SJCRH30 (cell line): ENCODE data around the gene SCYL2. TPM values are rescaled to one million over a fixed set of nuclear protein-coding genes. Genes with fewer than 3 reads are reported as not detected.
A peak's percentile ranks its signal among the peaks of the same experiment; 100 is the strongest.
"Not testable (repeated sequence)": the region's sequence is repeated elsewhere in the genome, so short reads cannot be mapped to it uniquely, and the experiment has no call there.

ENCODE experiments used
- DNase-seq, 2 experiments: peaks; one replicate each; pipeline ENCODE4 v3.0.0-alpha.2; 2015 to 2020
- H3K27ac ChIP-seq: fragments of 250-450 bp; sonication (Bioruptor Pico); 2 replicates; pipeline ENCODE4 v1.5.1; 2020; ENCODE audit warnings: mild to moderate bottlenecking, moderate library complexity
- H3K27me3 ChIP-seq: fragments of 250-450 bp; sonication (Bioruptor Pico); 2 replicates; pipeline ENCODE4 v1.5.1; 2020; ENCODE audit warnings: mild to moderate bottlenecking, moderate library complexity
- H3K36me3 ChIP-seq: fragments of 250-450 bp; sonication (Bioruptor Pico); 2 replicates; pipeline ENCODE4 v1.5.1; 2020; ENCODE audit warnings: mild to moderate bottlenecking, moderate library complexity
- H3K4me1 ChIP-seq: fragments of 250-450 bp; sonication (Bioruptor Pico); 2 replicates; pipeline ENCODE4 v1.5.1; 2020; ENCODE audit warnings: mild to moderate bottlenecking, moderate library complexity
- H3K4me3 ChIP-seq: fragments of 250-450 bp; sonication (Bioruptor Pico); 2 replicates; pipeline ENCODE4 v1.5.1; 2020; ENCODE audit warnings: mild to moderate bottlenecking, moderate library complexity
- H3K9me3 ChIP-seq: fragments of 250-450 bp; sonication (Bioruptor Pico); replicated peaks from 2 replicates; pipeline ENCODE4 v1.5.1; 2020; ENCODE audit warnings: mild to moderate bottlenecking, moderate library complexity
- total RNA-seq: library from RNA; depleted of rRNA; stranded (reverse); fragments of >200 nt; shearing (Covaris generic); gene quantifications from 2 replicates; pipeline ENCODE4 v1.2.3, GENCODE V29; 2014

SCYL2 gene
- total RNA-seq, 1 experiment from 2014 or later, result 49.0 TPM

GRCh38 chr12:100247765-100248164 is 19.2 kb upstream of the SCYL2 start:
- DNase-seq, result no peak
- H3K4me1 ChIP-seq, result no peaks in the 10 kb centered on the region
- H3K27me3 ChIP-seq, result no peaks in the 10 kb centered on the region
- no peaks in the 10 kb centered on the region for H3K36me3 ChIP-seq
- H3K4me3 ChIP-seq, result no peak overlapping the region
- no peaks in the 10 kb centered on the region for H3K9me3 ChIP-seq
- no peak overlapping the region for H3K27ac ChIP-seq

- H3K4me3 ChIP-seq, result no peak overlapping the region
Measured at GRCh38 chr12:100248886-100249285, 18.1 kb upstream of the SCYL2 start.

GRCh38 chr12:100249941-100250340 is 17.0 kb upstream of the SCYL2 start:
- no peaks in the 10 kb centered on the region for H3K9me3 ChIP-seq
- H3K27ac ChIP-seq, result no peak overlapping the region
- H3K27me3 ChIP-seq, result no peaks in the 10 kb centered on the region
- no peaks in the 10 kb centered on the region for H3K36me3 ChIP-seq
- H3K4me1 ChIP-seq, result no peaks in the 10 kb centered on the region
- H3K4me3 ChIP-seq, result no peak overlapping the region
- DNase-seq, result no peak

More at GRCh38 chr12:100248886-100249285, 18.1 kb upstream of the SCYL2 start:
- no peaks in the 10 kb centered on the region for H3K9me3 ChIP-seq
- H3K27ac ChIP-seq, result no peak overlapping the region
- H3K36me3 ChIP-seq, result no peaks in the 10 kb centered on the region
- no peak for DNase-seq
- H3K27me3 ChIP-seq, result no peaks in the 10 kb centered on the region
- no peaks in the 10 kb centered on the region for H3K4me1 ChIP-seq

GRCh38 chr12:100251917-100252316 is 15.1 kb upstream of the SCYL2 start:
- Histone ChIP-seq H3K4me1 (no peaks in the 10 kb centered on the region), H3K27ac (no peak overlapping the region), H3K27me3 (no peaks in the 10 kb centered on the region), H3K4me3 (no peak overlapping the region), H3K36me3 (no peaks in the 10 kb centered on the region), H3K9me3 (no peaks in the 10 kb centered on the region)
- no peak for DNase-seq

- Histone ChIP-seq H3K9me3 (no peaks in the 10 kb centered on the region), H3K27ac (no peak overlapping the region), H3K36me3 (no peaks in the 10 kb centered on the region), H3K4me3 (no peak overlapping the region), H3K27me3 (no peaks in the 10 kb centered on the region), H3K4me1 (no peaks in the 10 kb centered on the region)
- no peak for DNase-seq
Measured at GRCh38 chr12:100253437-100253836, 13.5 kb upstream of the SCYL2 start.

- H3K4me1 ChIP-seq, result no peaks in the 10 kb centered on the region
- H3K27me3 ChIP-seq, result no peaks in the 10 kb centered on the region
- H3K36me3 ChIP-seq, result no peaks in the 10 kb centered on the region
- H3K27ac ChIP-seq, result no peak overlapping the region
- no peaks in the 10 kb centered on the region for H3K9me3 ChIP-seq
- no peak overlapping the region for H3K4me3 ChIP-seq
- no peak for DNase-seq
Measured at GRCh38 chr12:100254876-100255275, 12.1 kb upstream of the SCYL2 start.

- Histone ChIP-seq H3K4me1 (no peaks in the 10 kb centered on the region), H3K27me3 (no peaks in the 10 kb centered on the region), H3K36me3 (no peaks in the 10 kb centered on the region)
Measured at GRCh38 chr12:100258127-100258526, 8.8 kb upstream of the SCYL2 start.

GRCh38 chr12:100263131-100263530 is 3.8 kb upstream of the SCYL2 start:
- Histone ChIP-seq H3K9me3 (no peaks in the 10 kb centered on the region), H3K4me3 (no peak overlapping the region), H3K27me3 (no peaks in the 10 kb centered on the region), H3K27ac (no peak overlapping the region), H3K4me1 (no peaks in the 10 kb centered on the region), H3K36me3 (no peaks in the 10 kb centered on the region)
- DNase-seq, result no peak

More at GRCh38 chr12:100258127-100258526, 8.8 kb upstream of the SCYL2 start:
- Histone ChIP-seq H3K27ac (no peak overlapping the region), H3K9me3 (no peaks in the 10 kb centered on the region), H3K4me3 (no peak overlapping the region)
- DNase-seq, result no peak

GRCh38 chr12:100265107-100265506 is 1.9 kb upstream of the SCYL2 start:
- not testable (repeated sequence) for H3K27me3 ChIP-seq, H3K4me1 ChIP-seq, H3K27ac ChIP-seq, H3K36me3 ChIP-seq, DNase-seq, H3K9me3 ChIP-seq, H3K4me3 ChIP-seq

GRCh38 chr12:100265732-100266584 is 1.0 kb upstream of the SCYL2 start:
- no peak for DNase-seq
- peak overlapping the region; percentile 62 for H3K27ac ChIP-seq

GRCh38 chr12:100266585-100266834 is 467 bp upstream of the SCYL2 start:
- Histone ChIP-seq H3K4me3 (peak overlapping the region; percentile 77), H3K27ac (peak overlapping the region; percentile 62), H3K4me1 (no peaks in the 10 kb centered on the region; the same call in 1 of the 2 replicates), H3K36me3 (no peaks in the 10 kb centered on the region), H3K27me3 (no peaks in the 10 kb centered on the region), H3K9me3 (no peaks in the 10 kb centered on the region)
- no peak for DNase-seq

More at GRCh38 chr12:100265732-100266584, 1.0 kb upstream of the SCYL2 start:
- Histone ChIP-seq H3K27me3 (no peaks in the 10 kb centered on the region), H3K36me3 (no peaks in the 10 kb centered on the region), H3K4me1 (no peaks in the 10 kb centered on the region; the same call in 1 of the 2 replicates), H3K4me3 (peak overlapping the region; percentile 77), H3K9me3 (no peaks in the 10 kb centered on the region)

GRCh38 chr12:100267603-100268281 is 765 bp downstream of the SCYL2 start:
- no peaks in the 10 kb centered on the region for H3K36me3 ChIP-seq
- H3K4me1 ChIP-seq, result no peaks in the 10 kb centered on the region; the same call in 1 of the 2 replicates
- H3K27ac ChIP-seq, result peak overlapping the region; percentile 62
- no peaks in the 10 kb centered on the region for H3K27me3 ChIP-seq
- H3K4me3 ChIP-seq, result peak overlapping the region; percentile 77
- no peak for DNase-seq
- no peaks in the 10 kb centered on the region for H3K9me3 ChIP-seq

GRCh38 chr12:100268835-100269564 is 2.0 kb downstream of the SCYL2 start:
- no peaks in the 10 kb centered on the region for H3K36me3 ChIP-seq
- no peaks in the 10 kb centered on the region for H3K9me3 ChIP-seq
- no peaks in the 10 kb centered on the region; the same call in 1 of the 2 replicates for H3K4me1 ChIP-seq
- H3K27me3 ChIP-seq, result no peaks in the 10 kb centered on the region
- H3K27ac ChIP-seq, result no peak overlapping the region
- no peak overlapping the region for H3K4me3 ChIP-seq
- no peak for DNase-seq

- Histone ChIP-seq H3K4me1 (no peaks in the 10 kb centered on the region), H3K9me3 (no peaks in the 10 kb centered on the region; the same call in 1 of the 2 replicates), H3K27me3 (no peaks in the 10 kb centered on the region), H3K36me3 (peaks cover 5% of the 10 kb centered on the region), H3K4me3 (no peak overlapping the region), H3K27ac (no peak overlapping the region)
- DNase-seq, result no peak
Measured at GRCh38 chr12:100273782-100274181, 6.8 kb downstream of the SCYL2 start.

- peaks cover 5% of the 10 kb centered on the region for H3K36me3 ChIP-seq
- no peaks in the 10 kb centered on the region for H3K27me3 ChIP-seq
- DNase-seq, result no peak
- no peak overlapping the region for H3K4me3 ChIP-seq
- no peak overlapping the region for H3K27ac ChIP-seq
- H3K4me1 ChIP-seq, result no peaks in the 10 kb centered on the region
- H3K9me3 ChIP-seq, result no peaks in the 10 kb centered on the region; the same call in 1 of the 2 replicates
Measured at GRCh38 chr12:100274291-100274690, 7.3 kb downstream of the SCYL2 start.
